HCT116 (cell line): ENCODE measurements around the gene CDH1. TPM values are rescaled to one million over a fixed set of nuclear protein-coding genes. Genes with fewer than 3 reads are reported as not detected.

Experiments used
- ATAC-seq: fragments of 200-7000 bp; cut with Tn5 transposase; 2 replicates; pipeline ENCODE4 v1.9.1; 2020; ENCODE audit warnings: mild to moderate bottlenecking, moderate library complexity
- BruUV-seq: library from RNA; stranded (reverse); fragments of 400-500 nt; replicated peaks from 2 replicates; lab custom pipeline; 2021; lab: Mats Ljungman, UMichigan
- CTCF ChIA-PET: fragments of 300-600 bp; sonication (Branson Sonifier 250); formaldehyde crosslinking; loops from one replicate; lab custom pipeline; 2021; ENCODE audit warnings: antibody characterized with exemption; lab: Charles Lee
- POLR2A ChIA-PET: fragments of 300-600, 350-600 bp; sonication (Branson Sonifier 250); formaldehyde crosslinking; loops from one replicate; lab custom pipeline; 2021; ENCODE audit warnings: antibody characterized with exemption; lab: Charles Lee
- RAD21 ChIA-PET, 2 experiments: fragments of 300-600 bp; sonication (Branson Sonifier 250); formaldehyde crosslinking; loops; one replicate each; lab custom pipeline; 2023; ENCODE audit warnings: low total read pairs in 2 of 2; ENCODE audit not compliant: uncharacterized antibody in 2 of 2, unreplicated experiment in 2 of 2, low non-redundant PET in 1 of 2; lab: Charles Lee
- DNase-seq: peaks from one replicate; pipeline ENCODE4 v3.0.0-alpha.2; 2010; ENCODE audit warnings: low read depth, low spot score
- H2AFZ ChIP-seq: fragments of 200-600 bp; shearing (Covaris generic), sonication (generic); 2 replicates; pipeline ENCODE4 v1.6.1; 2017; ENCODE audit warnings: low read depth, mixed run types, mixed read lengths, antibody characterized with exemption, low read length; ENCODE audit not compliant: poor library complexity, severe bottlenecking
- H3K27ac ChIP-seq: 2 replicates; pipeline ENCODE4 v1.5.1; 2012; ENCODE audit warnings: low read depth, low read length
- H3K27me3 ChIP-seq: fragments of 200-600 bp; sonication (generic); 2 replicates; pipeline ENCODE4 v1.6.1; 2016; ENCODE audit warnings: mixed run types, low read length, mixed read lengths; ENCODE audit not compliant: insufficient read depth
- H3K36me3 ChIP-seq, 2 experiments: fragments of 200-500 bp in 1 of 2; fragments of 200-600 bp in 1 of 2; sonication (Bioruptor generic) in 1 of 2; sonication (generic) in 1 of 2; 2 replicates each; pipeline versions ENCODE4 v1.5.1 to v1.6.1; 2014 to 2016; ENCODE audit warnings: low read length in 2 of 2, inconsistent platforms in 1 of 2, mixed read lengths in 1 of 2, mixed run types in 1 of 2; ENCODE audit not compliant: insufficient read depth in 2 of 2, control insufficient read depth in 1 of 2
- H3K4me1 ChIP-seq, 2 experiments: fragments of 200-600 bp in 1 of 2; sonication (generic) in 1 of 2; 2 replicates each; pipeline versions ENCODE4 v1.5.1 to v1.6.1; 2012 to 2017; ENCODE audit warnings: low read length in 2 of 2, inconsistent platforms in 1 of 2, mild to moderate bottlenecking in 1 of 2, mixed read lengths in 1 of 2, mixed run types in 1 of 2, moderate library complexity in 1 of 2; ENCODE audit not compliant: insufficient read depth in 2 of 2, control insufficient read depth in 1 of 2
- H3K4me2 ChIP-seq: fragments of 200-600 bp; sonication (generic); 2 replicates; pipeline ENCODE4 v1.6.1; 2017; ENCODE audit warnings: mixed run types, low read length, mixed read lengths
- H3K4me3 ChIP-seq, 2 experiments: fragments of 200-600 bp in 1 of 2; sonication (generic) in 1 of 2; replicated peaks in 1 of 2; 2 replicates each; pipeline ENCODE4 v1.5.1; 2011 to 2016; ENCODE audit warnings: low read length in 2 of 2, control low read depth in 1 of 2, low read depth in 1 of 2, mild to moderate bottlenecking in 1 of 2, mixed read lengths in 1 of 2, mixed run types in 1 of 2
- H3K79me2 ChIP-seq: fragments of 200-600 bp; sonication (generic); 2 replicates; pipeline ENCODE4 v1.6.1; 2017; ENCODE audit warnings: mild to moderate bottlenecking, mixed run types, low read length, moderate library complexity, mixed read lengths; ENCODE audit not compliant: insufficient read depth
- H3K9ac ChIP-seq: fragments of 200-600 bp; sonication (generic); 2 replicates; pipeline ENCODE4 v1.6.1; 2016; ENCODE audit warnings: low read length, mixed read lengths
- H3K9me2 ChIP-seq: fragments of 200-600 bp; sonication (generic), shearing (Covaris generic); 2 replicates; pipeline ENCODE4 v1.6.1; 2017; ENCODE audit warnings: mixed run types, mild to moderate bottlenecking, moderate library complexity; ENCODE audit not compliant: insufficient read depth
- H3K9me3 ChIP-seq, 2 experiments: fragments of 200-500 bp in 1 of 2; fragments of 200-600 bp in 1 of 2; sonication (Bioruptor generic) in 1 of 2; sonication (generic) in 1 of 2; 2 replicates each; pipeline ENCODE4 v1.6.1; 2014 to 2017; ENCODE audit warnings: low read length in 2 of 2, mixed read lengths in 2 of 2, inconsistent platforms in 1 of 2, low read depth in 1 of 2, mild to moderate bottlenecking in 1 of 2, mixed run types in 1 of 2, moderate library complexity in 1 of 2; ENCODE audit not compliant: control insufficient read depth in 1 of 2, insufficient read depth in 1 of 2
- H4K20me1 ChIP-seq: fragments of 200-600 bp; sonication (generic), shearing (Covaris generic); 2 replicates; pipeline ENCODE4 v1.6.1; 2017; ENCODE audit warnings: mixed run types, mild to moderate bottlenecking, moderate library complexity; ENCODE audit not compliant: insufficient read depth
- ATF3 ChIP-seq: IDR thresholded peaks from 2 replicates; pipeline ENCODE4 v1.6.1; 2012
- CEBPB ChIP-seq: IDR thresholded peaks from 2 replicates; pipeline ENCODE4 v1.6.1; 2012; ENCODE audit warnings: low read depth
- ELF1 ChIP-seq: IDR thresholded peaks from 2 replicates; pipeline ENCODE4 v1.6.1; 2012; ENCODE audit warnings: low read depth, borderline replicate concordance
- EZH2 ChIP-seq: fragments of 200-600 bp; sonication (generic); IDR thresholded peaks from 2 replicates; pipeline ENCODE4 v1.6.1; 2017; ENCODE audit warnings: antibody characterized with exemption, mixed run types
- EZH2phosphoT487 ChIP-seq: fragments of 200-600 bp; IDR thresholded peaks from 2 replicates; pipeline ENCODE4 v1.6.1; 2018; ENCODE audit warnings: antibody characterized with exemption, borderline replicate concordance
- FOSL1 ChIP-seq: IDR thresholded peaks from 2 replicates; pipeline ENCODE4 v1.6.1; 2012; ENCODE audit warnings: low read depth
- POLR2A ChIP-seq: IDR thresholded peaks from 2 replicates; pipeline ENCODE4 v1.7.0; 2011; ENCODE audit warnings: borderline replicate concordance; ENCODE audit not compliant: insufficient read depth, insufficient read length; ENCODE audit errors: extremely low read depth
- POLR2AphosphoS5 ChIP-seq: IDR thresholded peaks from 2 replicates; pipeline ENCODE4 v1.6.1; 2011; ENCODE audit warnings: mild to moderate bottlenecking, low read depth, low read length, moderate library complexity
- RAD21 ChIP-seq: IDR thresholded peaks from 2 replicates; pipeline ENCODE4 v1.6.1; 2012; ENCODE audit warnings: low read depth, mild to moderate bottlenecking
- SIN3A ChIP-seq: IDR thresholded peaks from 2 replicates; pipeline ENCODE4 v1.6.1; 2012; ENCODE audit warnings: low read depth
- SP1 ChIP-seq: IDR thresholded peaks from 2 replicates; pipeline ENCODE4 v1.6.1; 2012; ENCODE audit warnings: low read depth
- SRF ChIP-seq: IDR thresholded peaks from 2 replicates; pipeline ENCODE4 v1.6.1; 2012; ENCODE audit warnings: low read depth
- TCF7L2 ChIP-seq: IDR thresholded peaks from 2 replicates; pipeline ENCODE4 v1.7.0; 2011; ENCODE audit warnings: borderline replicate concordance, inconsistent platforms; ENCODE audit not compliant: insufficient read depth, insufficient read length; ENCODE audit errors: extremely low read depth
- YY1 ChIP-seq: IDR thresholded peaks from 2 replicates; pipeline ENCODE4 v1.6.1; 2011; ENCODE audit warnings: low read length, low read depth, moderate library complexity, mild to moderate bottlenecking; ENCODE audit not compliant: insufficient replicate concordance; ENCODE audit errors: extremely low read depth
- ZFX ChIP-seq: fragments of 450-650 bp; IDR thresholded peaks from 2 replicates; pipeline ENCODE4 v1.6.1; 2017
- intact Hi-C: fragments of 100-400 bp; cut with micrococcal nuclease; formaldehyde crosslinking; loops from 2 replicates; pipeline ENCODE4 v1.10.0; 2022
- total RNA-seq: library from RNA; stranded (reverse); gene quantifications from one replicate; pipeline ENCODE4 v1.2.1, GENCODE V29; 2021; ENCODE audit not compliant: unreplicated experiment
- TF ChIP-seq, protein P1 (sequence below): IDR thresholded peaks from 2 replicates; pipeline ENCODE4 v1.6.1; 2012

The CDH1 gene
- total RNA-seq, 1 experiment from 2014 or later = 73.2 TPM

GRCh38 chr16:68779891-68780290 lies 42.8 kb downstream of the CDH1 start:
- Histone ChIP-seq H3K4me1 (no peaks in the 10 kb centered on the region; a peak in 1 of 4 replicates), H3K4me2 (no peak overlapping the region), H3K4me3 (no peak overlapping the region), H3K36me3 (no peaks in the 10 kb centered on the region), H3K27ac (no peak overlapping the region), H2AFZ (no peak overlapping the region), H3K9me3 (no peaks in the 10 kb centered on the region), H3K79me2 (no peaks in the 10 kb centered on the region; the same call in 1 of the 2 replicates), H3K27me3 (no peaks in the 10 kb centered on the region), H3K9me2 (no peaks in the 10 kb centered on the region), H4K20me1 (no peaks in the 10 kb centered on the region), H3K9ac (no peak overlapping the region)
- no peak for ATAC-seq
- RAD21 ChIA-PET = no interaction called here
- POLR2A ChIA-PET = no interaction called here
- CTCF ChIA-PET = no interaction called here
- no peak for DNase-seq
- BruUV-seq = no TSS peak
- TF ChIP-seq EZH2phosphoT487 (no peak), ZFX (no peak), SIN3A (no peak), RAD21 (no peak), POLR2AphosphoS5 (no peak)
- TF ChIP-seq, protein P1, sequence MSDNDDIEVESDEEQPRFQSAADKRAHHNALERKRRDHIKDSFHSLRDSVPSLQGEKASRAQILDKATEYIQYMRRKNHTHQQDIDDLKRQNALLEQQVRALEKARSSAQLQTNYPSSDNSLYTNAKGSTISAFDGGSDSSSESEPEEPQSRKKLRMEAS = no peak
- intact Hi-C loops = no loop called here

DNA sequence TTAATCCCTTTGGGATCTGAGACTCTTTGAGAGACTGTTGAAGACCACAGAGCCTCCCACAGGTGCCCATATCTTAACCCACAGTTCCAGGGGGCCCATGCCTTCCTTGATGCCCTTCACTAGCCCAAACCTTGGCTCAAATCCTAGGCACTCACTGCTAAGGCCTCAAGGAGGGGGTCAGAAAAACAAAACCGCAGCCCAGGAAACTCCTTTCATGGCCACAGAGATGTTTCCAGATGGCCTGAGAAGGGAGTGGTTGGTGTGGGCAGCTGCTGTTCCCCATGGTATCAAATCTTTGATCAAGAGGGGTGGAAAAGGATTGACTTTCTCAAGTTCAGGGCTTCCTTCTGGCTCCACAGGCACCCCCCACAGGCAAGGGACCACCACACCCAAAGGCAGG lies 44.7 kb downstream of the CDH1 start:
- RAD21 ChIA-PET = no interaction called here
- no peaks in the 10 kb centered on the region; the same call in 1 of the 2 replicates for H3K79me2 ChIP-seq
- BruUV-seq = no TSS peak
- H3K27me3 ChIP-seq = no peaks in the 10 kb centered on the region
- no peaks in the 10 kb centered on the region for H3K36me3 ChIP-seq
- no peak overlapping the region for H3K4me3 ChIP-seq
- H2AFZ ChIP-seq = no peak overlapping the region
- ATAC-seq = no peak
- POLR2A ChIA-PET = no interaction called here
- H4K20me1 ChIP-seq = no peaks in the 10 kb centered on the region
- CTCF ChIA-PET = no interaction called here
- no peak for DNase-seq
- no peaks in the 10 kb centered on the region for H3K9me2 ChIP-seq
- intact Hi-C loops = no loop called here
- H3K9me3 ChIP-seq = no peaks in the 10 kb centered on the region
- H3K9ac ChIP-seq = no peak overlapping the region
- no peak for TF ChIP-seq SIN3A
- no peak for TF ChIP-seq CEBPB
- TF ChIP-seq ATF3 = no peak
- TF ChIP-seq SRF = no peak
- TF ChIP-seq POLR2A = no peak
- TF ChIP-seq ELF1 = no peak
- no peak for TF ChIP-seq POLR2AphosphoS5
- TF ChIP-seq EZH2phosphoT487 = no peak
- TF ChIP-seq ZFX = no peak
- TF ChIP-seq TCF7L2 = no peak
- no peak for TF ChIP-seq YY1
- TF ChIP-seq SP1 = no peak
- no peak for TF ChIP-seq RAD21
- TF ChIP-seq FOSL1 = no peak
- no peak for TF ChIP-seq EZH2
- TF ChIP-seq, all 23 proteins: peak for 0
- Histone ChIP-seq H3K4me1 (no peaks in the 10 kb centered on the region; a peak in 1 of 4 replicates), H3K4me2 (no peak overlapping the region), H3K27ac (no peak overlapping the region)
